ENCODE measurements around the gene VCAM1.

The VCAM1 gene

GRCh38 chr1:100736324-100736723 lies 16.8 kb downstream of the VCAM1 start:
- Histone ChIP-seq H3K9me3 (no peaks in the 10 kb centered on the region), H3K27me3 (no peaks in the 10 kb centered on the region), H3K4me1 (peaks cover 0 to 23% (median 3%) of the 10 kb centered on the region in 4 donors), H3K4me3 (no peak overlapping the region), H3K36me3 (no peaks in the 10 kb centered on the region), H3K27ac (no peak overlapping the region)
- TF ChIP-seq, protein P1, sequence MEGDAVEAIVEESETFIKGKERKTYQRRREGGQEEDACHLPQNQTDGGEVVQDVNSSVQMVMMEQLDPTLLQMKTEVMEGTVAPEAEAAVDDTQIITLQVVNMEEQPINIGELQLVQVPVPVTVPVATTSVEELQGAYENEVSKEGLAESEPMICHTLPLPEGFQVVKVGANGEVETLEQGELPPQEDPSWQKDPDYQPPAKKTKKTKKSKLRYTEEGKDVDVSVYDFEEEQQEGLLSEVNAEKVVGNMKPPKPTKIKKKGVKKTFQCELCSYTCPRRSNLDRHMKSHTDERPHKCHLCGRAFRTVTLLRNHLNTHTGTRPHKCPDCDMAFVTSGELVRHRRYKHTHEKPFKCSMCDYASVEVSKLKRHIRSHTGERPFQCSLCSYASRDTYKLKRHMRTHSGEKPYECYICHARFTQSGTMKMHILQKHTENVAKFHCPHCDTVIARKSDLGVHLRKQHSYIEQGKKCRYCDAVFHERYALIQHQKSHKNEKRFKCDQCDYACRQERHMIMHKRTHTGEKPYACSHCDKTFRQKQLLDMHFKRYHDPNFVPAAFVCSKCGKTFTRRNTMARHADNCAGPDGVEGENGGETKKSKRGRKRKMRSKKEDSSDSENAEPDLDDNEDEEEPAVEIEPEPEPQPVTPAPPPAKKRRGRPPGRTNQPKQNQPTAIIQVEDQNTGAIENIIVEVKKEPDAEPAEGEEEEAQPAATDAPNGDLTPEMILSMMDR (IDR thresholded peaks at IDR 0.05) = no peak
- intact Hi-C loops (cut with DNase I; ENCODE audit: low total_unique reads) = no loop called here
- DNase-seq = no peak

GRCh38 chr1:100736746-100737145 lies 17.2 kb downstream of the VCAM1 start:
- no peaks in the 10 kb centered on the region for H3K9me3 ChIP-seq
- H3K27me3 ChIP-seq = no peaks in the 10 kb centered on the region
- no peak overlapping the region for H3K4me3 ChIP-seq
- no peak overlapping the region for H3K27ac ChIP-seq
- peaks cover 0 to 23% (median 3%) of the 10 kb centered on the region in 4 donors for H3K4me1 ChIP-seq
- DNase-seq = no peak
- H3K36me3 ChIP-seq = no peaks in the 10 kb centered on the region
- TF ChIP-seq, protein P1 (IDR thresholded peaks at IDR 0.05) = no peak
- intact Hi-C loops (cut with DNase I; ENCODE audit: low total_unique reads) = no loop called here

GRCh38 chr1:100746542-100746932 lies 27.0 kb downstream of the VCAM1 start:
- H3K36me3 ChIP-seq = no peaks in the 10 kb centered on the region
- H3K27ac ChIP-seq = no peak overlapping the region
- H3K4me1 ChIP-seq = no peaks in the 10 kb centered on the region
- H3K4me3 ChIP-seq = no peak overlapping the region
- intact Hi-C loops (cut with DNase I; ENCODE audit: low total_unique reads) = no loop called here
- no peaks in the 10 kb centered on the region for H3K9me3 ChIP-seq
- H3K27me3 ChIP-seq = no peaks in the 10 kb centered on the region
- TF ChIP-seq, protein P1 (IDR thresholded peaks at IDR 0.05) = no peak
- no peak for DNase-seq

- intact Hi-C loops (cut with DNase I; ENCODE audit: low total_unique reads) = no loop called here
- no peak for DNase-seq
- Histone ChIP-seq H3K4me3 (no peak overlapping the region), H3K27ac (no peak overlapping the region), H3K9me3 (no peaks in the 10 kb centered on the region), H3K4me1 (no peaks in the 10 kb centered on the region), H3K36me3 (no peaks in the 10 kb centered on the region), H3K27me3 (no peaks in the 10 kb centered on the region)
- TF ChIP-seq, protein P1 (IDR thresholded peaks at IDR 0.05) = no peak
Observed at GRCh38 chr1:100747771-100748170, 28.2 kb downstream of the VCAM1 start.

GRCh38 chr1:100750005-100750885 lies 30.7 kb downstream of the VCAM1 start:
- intact Hi-C loops (cut with DNase I; ENCODE audit: low total_unique reads) = no loop called here
- H3K36me3 ChIP-seq = no peaks in the 10 kb centered on the region
- no peak overlapping the region for H3K4me3 ChIP-seq
- TF ChIP-seq, protein P1 (IDR thresholded peaks at IDR 0.05) = no peak
- H3K4me1 ChIP-seq = no peaks in the 10 kb centered on the region
- H3K9me3 ChIP-seq = no peaks in the 10 kb centered on the region
- no peak overlapping the region for H3K27ac ChIP-seq
- H3K27me3 ChIP-seq = no peaks in the 10 kb centered on the region
- no peak for DNase-seq

Data from tibial artery (tissue), 4 donors.